Neural cell (in vitro differentiated cells): Measurements from ENCODE around the gene ASB8. TPM values are rescaled to one million over a fixed set of nuclear protein-coding genes. Genes with fewer than 3 reads are reported as not detected.

ENCODE experiments used
- H2AFZ ChIP-seq: fragments of 200-600, 300-800 bp; sonication (generic), shearing (Covaris generic); 2 replicates; pipeline ENCODE4 v1.6.0; 2014; ENCODE audit warnings: low read depth, mild to moderate bottlenecking, antibody characterized with exemption, low read length, moderate library complexity
- H3F3A ChIP-seq: fragments of 200-600 bp; shearing (Covaris generic); 2 replicates; pipeline ENCODE4 v1.6.1; 2016; ENCODE audit warnings: mild to moderate bottlenecking, moderate library complexity, mixed read lengths, antibody characterized with exemption, low read length; ENCODE audit not compliant: insufficient read depth, poor library complexity, severe bottlenecking
- H3K27ac ChIP-seq: fragments of 200-600, 300-800 bp; sonication (generic), shearing (Covaris generic); 2 replicates; pipeline ENCODE4 v1.5.1; 2014; ENCODE audit warnings: mild to moderate bottlenecking, low read length, moderate library complexity
- H3K27me3 ChIP-seq: fragments of 300-800, 200-600 bp; sonication (generic), shearing (Covaris generic); 2 replicates; pipeline ENCODE4 v1.6.0; 2014; ENCODE audit warnings: mild to moderate bottlenecking, low read depth, low read length, moderate library complexity; ENCODE audit not compliant: insufficient read depth
- H3K36me3 ChIP-seq: fragments of 300-800, 200-600 bp; sonication (generic), shearing (Covaris generic); 2 replicates; pipeline ENCODE4 v1.5.1; 2014; ENCODE audit warnings: mild to moderate bottlenecking, antibody characterized with exemption, low read length, moderate library complexity; ENCODE audit not compliant: insufficient read depth
- H3K4me2 ChIP-seq: fragments of 300-800, 200-600 bp; sonication (generic), shearing (Covaris generic); 2 replicates; pipeline ENCODE4 v1.6.0; 2014; ENCODE audit warnings: mild to moderate bottlenecking, low read length
- H3K4me3 ChIP-seq: fragments of 300-800, 200-600 bp; sonication (generic), shearing (Covaris generic); 2 replicates; pipeline ENCODE4 v1.5.1; 2014; ENCODE audit warnings: mild to moderate bottlenecking, low read length, moderate library complexity
- H3K79me2 ChIP-seq: fragments of 200-600 bp; shearing (Covaris generic); replicated peaks from 2 replicates; pipeline ENCODE4 v1.6.0; 2014; ENCODE audit warnings: mild to moderate bottlenecking, low read length, moderate library complexity; ENCODE audit not compliant: insufficient read depth
- H3K9ac ChIP-seq: fragments of 300-800, 200-600 bp; sonication (generic), shearing (Covaris generic); 2 replicates; pipeline ENCODE4 v1.6.1; 2016; ENCODE audit warnings: mild to moderate bottlenecking, low read length, mixed read lengths
- H3K9me2 ChIP-seq: fragments of 200-600 bp; shearing (Covaris generic); 2 replicates; pipeline ENCODE4 v1.6.1; 2016; ENCODE audit warnings: mild to moderate bottlenecking, low read length, mixed read lengths; ENCODE audit not compliant: insufficient read depth
- H3K9me3 ChIP-seq: fragments of 200-600, 300-800 bp; sonication (generic), shearing (Covaris generic); 2 replicates; pipeline ENCODE4 v1.6.1; 2016; ENCODE audit warnings: mild to moderate bottlenecking, mixed run types, low read length, moderate library complexity, mixed read lengths
- H4K20me1 ChIP-seq: fragments of 200-600 bp; shearing (Covaris generic); 2 replicates; pipeline ENCODE4 v1.6.1; 2016; ENCODE audit warnings: mild to moderate bottlenecking, mixed run types; ENCODE audit not compliant: insufficient read depth
- CTCF ChIP-seq: fragments of 450-650 bp; IDR thresholded peaks from 2 replicates; pipeline ENCODE4 v1.5.1; 2014; ENCODE audit warnings: antibody characterized with exemption, mild to moderate bottlenecking, moderate library complexity; ENCODE audit not compliant: poor library complexity, severe bottlenecking
- EP300 ChIP-seq: fragments of 450-650 bp; conservative IDR thresholded peaks from 2 replicates; pipeline ENCODE4 v1.6.1; 2014; ENCODE audit warnings: antibody characterized with exemption, mild to moderate bottlenecking, moderate library complexity; ENCODE audit not compliant: poor library complexity, severe bottlenecking
- EZH2 ChIP-seq: fragments of 200-600, 300-800 bp; shearing (Covaris generic), sonication (generic); IDR thresholded peaks from 2 replicates; pipeline ENCODE4 v1.6.1; 2014; ENCODE audit warnings: antibody characterized with exemption, low read length, borderline replicate concordance, mild to moderate bottlenecking; ENCODE audit not compliant: insufficient read depth, poor library complexity, severe bottlenecking
- MXI1 ChIP-seq: fragments of 450-650 bp; conservative IDR thresholded peaks from 2 replicates; pipeline ENCODE4 v1.6.1; 2014; ENCODE audit warnings: antibody characterized with exemption, mild to moderate bottlenecking; ENCODE audit not compliant: poor library complexity, severe bottlenecking
- POLR2AphosphoS5 ChIP-seq: IDR thresholded peaks from 2 replicates; pipeline ENCODE4 v1.6.1; 2012
- RAD21 ChIP-seq: fragments of 450-650 bp; conservative IDR thresholded peaks from 2 replicates; pipeline ENCODE4 v1.6.1; 2014; ENCODE audit warnings: antibody characterized with exemption, mild to moderate bottlenecking, moderate library complexity
- REST ChIP-seq: IDR thresholded peaks from 2 replicates; pipeline ENCODE4 v1.6.1; 2012; ENCODE audit warnings: borderline replicate concordance
- SMC3 ChIP-seq: fragments of 450-650 bp; conservative IDR thresholded peaks from 2 replicates; pipeline ENCODE4 v1.6.1; 2014; ENCODE audit warnings: antibody characterized with exemption, mild to moderate bottlenecking, moderate library complexity; ENCODE audit not compliant: poor library complexity
- TAF1 ChIP-seq: IDR thresholded peaks from 2 replicates; pipeline ENCODE4 v1.6.1; 2012; ENCODE audit warnings: low read depth
- polyA plus RNA-seq: library from polyadenylated mRNA; depleted of rRNA; stranded (reverse); fragments of >200 nt; gene quantifications from 2 replicates; pipeline ENCODE4 v1.2.3, GENCODE V29; 2014

ASB8 gene
- polyA plus RNA-seq, 1 donor from 2014 or later = 41.7 TPM

- Histone ChIP-seq H3K4me3 (no peak overlapping the region), H3K9me3 (no peaks in the 10 kb centered on the region), H3K27me3 (no peaks in the 10 kb centered on the region), H3K27ac (no peak overlapping the region), H3K79me2 (peaks cover 4% of the 10 kb centered on the region), H3K9me2 (no peaks in the 10 kb centered on the region), H4K20me1 (no peaks in the 10 kb centered on the region), H3K36me3 (no peaks in the 10 kb centered on the region), H2AFZ (no peak overlapping the region), H3F3A (no peaks in the 10 kb centered on the region), H3K9ac (no peak overlapping the region), H3K4me2 (no peak overlapping the region)
- TF ChIP-seq MXI1 (no peak), EZH2 (no peak), CTCF (no peak), EP300 (no peak)
These were observed 25.8 kb downstream of the ASB8 start for GRCh38 chr12:48131517-48131916.

- Histone ChIP-seq H3K4me2 (no peak overlapping the region), H3F3A (no peaks in the 10 kb centered on the region), H3K36me3 (no peaks in the 10 kb centered on the region), H3K79me2 (peaks cover 4% of the 10 kb centered on the region), H3K27ac (no peak overlapping the region), H3K4me3 (no peak overlapping the region), H3K9me2 (no peaks in the 10 kb centered on the region), H3K9me3 (no peaks in the 10 kb centered on the region), H3K27me3 (no peaks in the 10 kb centered on the region), H4K20me1 (no peaks in the 10 kb centered on the region), H2AFZ (no peak overlapping the region), H3K9ac (no peak overlapping the region)
- TF ChIP-seq EZH2 = no peak
- no peak for TF ChIP-seq TAF1
- TF ChIP-seq SMC3 = no peak
- no peak for TF ChIP-seq MXI1
- TF ChIP-seq POLR2AphosphoS5 = no peak
These were observed 27.9 kb downstream of the ASB8 start for GRCh38 chr12:48129376-48129775.

- Histone ChIP-seq H3K79me2 (peaks cover 4% of the 10 kb centered on the region), H3K9me3 (no peaks in the 10 kb centered on the region), H2AFZ (no peak overlapping the region), H3K36me3 (peaks cover 3% of the 10 kb centered on the region), H3K27me3 (no peaks in the 10 kb centered on the region), H3K4me2 (no peak overlapping the region), H3K4me3 (no peak overlapping the region), H3K27ac (no peak overlapping the region), H3K9ac (no peak overlapping the region), H4K20me1 (no peaks in the 10 kb centered on the region), H3F3A (no peaks in the 10 kb centered on the region), H3K9me2 (no peaks in the 10 kb centered on the region)
- no peak for TF ChIP-seq EP300
- TF ChIP-seq MXI1 = no peak
- TF ChIP-seq SMC3 = no peak
- no peak for TF ChIP-seq REST
- no peak for TF ChIP-seq TAF1
- TF ChIP-seq POLR2AphosphoS5 = no peak
- no peak for TF ChIP-seq EZH2
- no peak for TF ChIP-seq CTCF
- no peak for TF ChIP-seq RAD21
These were observed 28.5 kb downstream of the ASB8 start for GRCh38 chr12:48128800-48129199.
